ENCODE results near the gene ASIC4. TPM values are rescaled to one million over a fixed set of nuclear protein-coding genes. Genes with fewer than 3 reads are reported as not detected.

The ASIC4 gene
- total and polyA plus RNA-seq, 2 of the 8 experiments (the other 6 are each of a cell fraction or from before 2014, with no cell fraction given): 0.12 to 0.22 TPM

GRCh38 chr2:219531639-219532377, 17.5 kb downstream of the ASIC4 start:
- H2AFZ ChIP-seq (ENCODE audit: low read length): no peak overlapping the region
- no peak for FAIRE-seq
- no peak overlapping the region for H2BK120ac ChIP-seq (replicated peaks; ENCODE audit: low read depth, low read length)
- ChIA-PET POLR2A (ENCODE audit: partially characterized antibody) (interaction anchor here (0.6 to 2.5 kb wide), 6 partner anchors 10 to 1124 kb away, joined by 3 to 16 read pairs (median 4); a partner anchor contains a TSS), CTCF (ENCODE audit: partially characterized antibody) (interaction anchor here (0.7 to 113.1 kb wide), 12 partner anchors 2 to 143 kb away, joined by 3 to 7248 read pairs (median 6); partner anchors contain the start of genes ASIC4, DES, GMPPA and SPEG)
- H3K79me2 ChIP-seq (ENCODE audit: control insufficient read depth in 1 of 2, insufficient read depth in 2 of 2, low read length in 2 of 2): no peaks in the 10 kb centered on the region
- no peak overlapping the region for H2AK5ac ChIP-seq (ENCODE audit: low read depth, low read length)
- H3K23ac ChIP-seq (ENCODE audit: insufficient read length): no peak overlapping the region
- no peak overlapping the region for H3K9ac ChIP-seq (replicated peaks in 1 of 4; ENCODE audit: extremely low read depth in 1 of 4, low read depth in 3 of 4, low read length in 3 of 4)
- H4K91ac ChIP-seq (replicated peaks; ENCODE audit: insufficient read length, low read length): no peak overlapping the region
- no peak for DNase-seq (ENCODE audit: low read depth in 1 of 2, low spot score in 2 of 2)
- H2BK15ac ChIP-seq (ENCODE audit: low read length): no peak overlapping the region; the same call in 1 of the 2 replicates
- H3K18ac ChIP-seq (ENCODE audit: extremely low read depth, low read length): no peak overlapping the region
- no peak overlapping the region for H4K5ac ChIP-seq (ENCODE audit: insufficient read length, low read depth, low read length)
- H3K27ac ChIP-seq (ENCODE audit: low read depth, low read length): no peak overlapping the region
- no peak overlapping the region for H3K4me2 ChIP-seq (ENCODE audit: insufficient read depth in 1 of 2, low read depth in 2 of 2, low read length in 2 of 2)
- H3K56ac ChIP-seq (replicated peaks; ENCODE audit: insufficient read length, low read depth, low read length): no peak overlapping the region
- peaks cover 0 to 24% (median 10%) of the 10 kb centered on the region in 4 experiments; a peak in 6 of 7 replicates for H3K27me3 ChIP-seq (replicated peaks in 1 of 4; ENCODE audit: control insufficient read depth in 3 of 4, extremely low read depth in 1 of 4, insufficient read depth in 3 of 4, low read length in 3 of 4)
- no peak overlapping the region for H2BK20ac ChIP-seq (ENCODE audit: low read length)
- H3K4me3 ChIP-seq (ENCODE audit: extremely low read depth in 1 of 4, insufficient read depth in 2 of 4, low read depth in 3 of 4, low read length in 4 of 4): no peak overlapping the region
- H2BK5ac ChIP-seq (ENCODE audit: low read depth, low read length): no peak overlapping the region
- no peak overlapping the region for H3K14ac ChIP-seq (ENCODE audit: insufficient read length)
- no peaks in the 10 kb centered on the region for H3K9me3 ChIP-seq (ENCODE audit: insufficient read depth in 2 of 2, low read depth in 1 of 2, low read length in 1 of 2)
- peak overlapping the region; percentile 83 for H4K8ac ChIP-seq (ENCODE audit: extremely low read depth, insufficient read depth, low read length)
- no peaks in the 10 kb centered on the region for H4K20me1 ChIP-seq (replicated peaks in 1 of 2; ENCODE audit: control insufficient read depth in 1 of 2, insufficient read depth in 2 of 2, low read length in 2 of 2)
- no peaks in the 10 kb centered on the region for H3K79me1 ChIP-seq (ENCODE audit: low read depth, low read length)
- no peaks in the 10 kb centered on the region for H3K36me3 ChIP-seq (ENCODE audit: control insufficient read depth in 2 of 4, insufficient read depth in 4 of 4, low read length in 3 of 4)
- 82% methylated on average over 19 of the region's 20 CpGs; no CpG with 5 or more reads in 1 of the 2 experiments for WGBS, 2 experiments (ENCODE audit: extremely low coverage in 1 of 2, insufficient coverage in 1 of 2, insufficient read length in 1 of 2, insufficient replicate concordance in 2 of 2, low coverage in 1 of 2, low lambda C conversion rate in 2 of 2, missing lambda C conversion rate in 1 of 2)
- peaks cover 3% of the 10 kb centered on the region; the same call in 1 of the 2 replicates for H3K23me2 ChIP-seq (ENCODE audit: low read depth, low read length)
- no peak overlapping the region for H3K4ac ChIP-seq (replicated peaks; ENCODE audit: insufficient read length, low read depth, low read length)
- peaks cover 0 to 8% (median 3%) of the 10 kb centered on the region in 4 experiments; a peak in 4 of 7 replicates for H3K4me1 ChIP-seq (replicated peaks in 1 of 4; ENCODE audit: control insufficient read depth in 3 of 4, insufficient read depth in 4 of 4, low read length in 3 of 4)
- H2BK12ac ChIP-seq (ENCODE audit: low read depth, low read length): no peak overlapping the region
- TF ChIP-seq POU5F1 (IDR thresholded peaks at IDR 0.05; ENCODE audit: low read depth, low read length): no peak
- TF ChIP-seq CTCF (IDR thresholded peaks at IDR 0.05; ENCODE audit: control extremely low read depth in 1 of 3, insufficient read depth in 1 of 3, low read depth in 1 of 3, low read length in 3 of 3): no peak
- no peak for TF ChIP-seq FOSL1 (IDR thresholded peaks at IDR 0.05; ENCODE audit: insufficient read depth, low read depth, low read length)
- TF ChIP-seq PHF8 (conservative IDR thresholded peaks at IDR 0.05; ENCODE audit: low read depth, low read length): no peak
- TF ChIP-seq CREB1 (IDR thresholded peaks at IDR 0.05): no peak
- TF ChIP-seq RXRA (IDR thresholded peaks at IDR 0.05; ENCODE audit: insufficient read depth, low read depth, low read length): no peak
- no peak for TF ChIP-seq CBX8 (IDR thresholded peaks at IDR 0.05; ENCODE audit: borderline replicate concordance, low read depth, low read length)
- no peak for TF ChIP-seq RBBP5 (IDR thresholded peaks at IDR 0.05; ENCODE audit: borderline replicate concordance, low read depth, low read length)
- no peak for TF ChIP-seq GABPA (IDR thresholded peaks at IDR 0.05; ENCODE audit: borderline replicate concordance, insufficient read depth, low read length)
